ELF-1 (cell line): ENCODE measurements around the gene BACH2.

ENCODE experiments used
- DNase-seq: peaks from one replicate; pipeline ENCODE4 v3.0.0-alpha.2; 2016; ENCODE audit warnings: low read depth, low spot score

BACH2 gene

GRCh38 chr6:89999154-89999553 lies 297.5 kb downstream of the BACH2 start:
- no peak for DNase-seq

- no peak for DNase-seq
Measured at GRCh38 chr6:89997456-89998445, 298.9 kb downstream of the BACH2 start.

GRCh38 chr6:89993411-89993810 lies 303.2 kb downstream of the BACH2 start:
- no peak for DNase-seq

GRCh38 chr6:89992818-89993217 lies 303.8 kb downstream of the BACH2 start:
- DNase-seq = no peak

GRCh38 chr6:89989742-89990141 lies 306.9 kb downstream of the BACH2 start:
- DNase-seq = no peak

GRCh38 chr6:89987830-89988229 lies 308.8 kb downstream of the BACH2 start:
- no peak for DNase-seq

- DNase-seq = no peak
Measured at GRCh38 chr6:89987140-89987539, 309.5 kb downstream of the BACH2 start.

GRCh38 chr6:89986650-89987074 lies 310.0 kb downstream of the BACH2 start:
- no peak for DNase-seq

GRCh38 chr6:89985751-89986493 lies 310.7 kb downstream of the BACH2 start:
- DNase-seq = peak; percentile 47

GRCh38 chr6:89984926-89985750 lies 311.5 kb downstream of the BACH2 start:
- peak; percentile 83 for DNase-seq

- DNase-seq = no peak
Measured at GRCh38 chr6:89980353-89980752, 316.3 kb downstream of the BACH2 start.

GRCh38 chr6:89979481-89980119 lies 317.0 kb downstream of the BACH2 start:
- no peak for DNase-seq

- no peak for DNase-seq
Measured at GRCh38 chr6:89978749-89979145, 317.9 kb downstream of the BACH2 start.

- no peak for DNase-seq
Measured at GRCh38 chr6:89977808-89978748, 318.6 kb downstream of the BACH2 start.

GRCh38 chr6:89976694-89977020 lies 320.0 kb downstream of the BACH2 start:
- DNase-seq = no peak

- peak; percentile 71 for DNase-seq
Measured at GRCh38 chr6:89975991-89976693, 320.5 kb downstream of the BACH2 start.

- DNase-seq = no peak
Measured at GRCh38 chr6:89975366-89975765, 321.3 kb downstream of the BACH2 start.

GRCh38 chr6:89974834-89975233 lies 321.8 kb downstream of the BACH2 start:
- DNase-seq = no peak

GRCh38 chr6:89972025-89972381 lies 324.6 kb downstream of the BACH2 start:
- no peak for DNase-seq
